ENCODE measurements around the gene HRAS. TPM values are rescaled to one million over a fixed set of nuclear protein-coding genes. Genes with fewer than 3 reads are reported as not detected.

The HRAS gene
- total and polyA plus RNA-seq, 2 donors (not counting 1 experiment from before 2014, with no cell fraction given), result 63.5 to 86.0 TPM

DNA sequence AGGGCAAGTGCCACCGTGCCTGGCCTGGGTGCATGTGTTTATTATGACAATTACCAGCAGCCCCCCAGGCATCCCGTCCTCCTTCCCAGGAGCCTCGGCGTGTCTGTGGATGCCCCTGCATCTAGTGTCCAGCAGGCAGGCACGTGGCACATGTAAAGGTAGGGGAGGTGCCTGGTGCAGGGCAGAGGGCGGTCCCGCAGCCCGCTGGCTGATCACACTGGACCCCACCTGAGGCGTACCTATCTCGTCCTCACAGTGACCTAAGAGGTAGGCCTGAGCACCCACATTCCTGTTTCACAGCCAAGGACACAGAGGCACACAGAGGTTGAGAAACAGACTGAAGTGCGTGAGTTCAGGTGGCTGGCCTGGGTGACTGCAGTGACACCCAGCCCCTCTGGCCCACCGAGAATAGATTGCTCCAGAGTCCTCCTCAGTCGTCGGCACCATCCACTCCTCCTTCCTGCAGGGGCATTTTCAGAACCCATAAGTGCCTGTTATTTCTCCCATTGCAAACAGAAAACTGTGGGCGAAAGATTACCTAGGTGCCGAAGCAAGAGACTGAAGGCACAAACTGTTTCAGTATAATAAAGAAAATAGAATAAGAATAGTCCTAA is 37.9 kb upstream of the HRAS start:
- H3K27ac ChIP-seq (ENCODE audit: low read length in 2 of 2), result no peak overlapping the region
- no peak overlapping the region for H3K9ac ChIP-seq (ENCODE audit: low read length)
- H3K4me3 ChIP-seq (ENCODE audit: control extremely low read depth in 1 of 5, extremely low read depth in 1 of 5, insufficient read depth in 1 of 5, low read depth in 2 of 5, low read length in 4 of 5), result no peak overlapping the region
- Mint-ChIP-seq H3K4me3 (no peak overlapping the region), H3K9me3 (ENCODE audit: insufficient read depth) (no peaks in the 10 kb centered on the region), H3K27me3 (peaks cover 15% of the 10 kb centered on the region), H3K4me1 (peaks cover 25% of the 10 kb centered on the region), H3K27ac (no peak overlapping the region)
- no peak overlapping the region for H2AFZ ChIP-seq (ENCODE audit: insufficient read depth, low read depth, low read length, poor library complexity, severe bottlenecking)
- intact Hi-C loops (cut with micrococcal nuclease), result loop anchor here (10.0 kb wide), 1 partner anchor 812 kb away; the partner anchor contains the start of gene BRSK2
- ChIA-PET CTCF (no interaction called here), POLR2A (no interaction called here)
- ATAC-seq (ENCODE audit: low read depth) (no peak), DNase-seq (no peak)
- peaks cover 0 to 18% (median 9%) of the 10 kb centered on the region in 4 experiments for H3K27me3 ChIP-seq (replicated peaks in 1 of 4; ENCODE audit: control extremely low read depth in 1 of 4, control insufficient read depth in 3 of 4, insufficient read depth in 4 of 4, low read length in 3 of 4)
- peaks cover 31 to 34% of the 10 kb centered on the region in 2 donors for H3K4me1 ChIP-seq (ENCODE audit: control insufficient read depth in 2 of 2, insufficient read depth in 2 of 2, low read length in 2 of 2)
- peaks cover 16% of the 10 kb centered on the region for H3K79me2 ChIP-seq (ENCODE audit: control insufficient read depth, insufficient read depth, low read length)
- peaks cover 0 to 1% of the 10 kb centered on the region in 2 experiments for H3K36me3 ChIP-seq (replicated peaks in 1 of 2; ENCODE audit: control extremely low read depth in 1 of 2, control insufficient read depth in 1 of 2, extremely low read depth in 1 of 2, insufficient read depth in 2 of 2, low read length in 1 of 2)
- peaks cover 0 to 3% (median 0%) of the 10 kb centered on the region in 3 donors for H3K9me3 ChIP-seq (ENCODE audit: control extremely low read depth in 1 of 3, control insufficient read depth in 2 of 3, insufficient read depth in 1 of 3, low read length in 2 of 3)
- no peak overlapping the region for H3K4me2 ChIP-seq (replicated peaks; ENCODE audit: low read depth, low read length, poor library complexity, severe bottlenecking)
- TF ChIP-seq CTCF (IDR thresholded peaks at IDR 0.05), result no peak
- no peak for TF ChIP-seq EZH2 (IDR thresholded peaks at IDR 0.05; ENCODE audit: borderline replicate concordance, insufficient read depth, low read depth, low read length, poor library complexity, severe bottlenecking)
- H4K20me1 ChIP-seq (ENCODE audit: control insufficient read depth, insufficient read depth, low read length, poor library complexity, severe bottlenecking), result peaks cover 23% of the 10 kb centered on the region
- 98% methylated on average over 8 of the region's 16 CpGs for WGBS (ENCODE audit: insufficient coverage)

DNA sequence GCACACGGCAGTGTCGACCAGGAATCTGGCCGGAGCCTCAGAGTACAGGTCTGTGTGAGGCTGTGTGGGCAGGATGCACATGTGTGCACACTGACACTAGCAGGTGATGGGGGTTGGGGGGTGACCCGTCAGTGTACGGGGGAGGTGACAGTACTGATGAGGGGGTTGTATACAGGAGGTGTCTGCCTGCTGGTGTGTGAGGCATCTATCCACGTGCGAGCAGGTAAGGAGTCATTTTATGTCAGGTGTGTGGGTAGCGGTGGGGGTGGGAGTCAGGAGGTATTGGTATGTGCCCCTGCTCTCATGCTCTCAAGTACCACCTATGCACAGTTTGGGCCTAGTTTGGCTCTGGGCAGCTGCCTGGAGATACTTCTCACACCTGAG is 36.4 kb upstream of the HRAS start:
- no peaks in the 10 kb centered on the region for H3K9me3 Mint-ChIP-seq (ENCODE audit: insufficient read depth)
- Histone ChIP-seq H3K27ac (ENCODE audit: low read length in 2 of 2) (no peak overlapping the region), H3K79me2 (ENCODE audit: control insufficient read depth, insufficient read depth, low read length) (peaks cover 1% of the 10 kb centered on the region), H2AFZ (ENCODE audit: insufficient read depth, low read depth, low read length, poor library complexity, severe bottlenecking) (no peak overlapping the region), H3K9me3 (ENCODE audit: control extremely low read depth in 1 of 3, control insufficient read depth in 2 of 3, insufficient read depth in 1 of 3, low read length in 2 of 3) (peaks cover 0 to 3% (median 0%) of the 10 kb centered on the region in 3 donors), H3K9ac (ENCODE audit: low read length) (no peak overlapping the region), H3K27me3 (replicated peaks in 1 of 4; ENCODE audit: control extremely low read depth in 1 of 4, control insufficient read depth in 3 of 4, insufficient read depth in 4 of 4, low read length in 3 of 4) (peaks cover 0 to 18% (median 9%) of the 10 kb centered on the region in 4 experiments), H3K4me2 (replicated peaks; ENCODE audit: low read depth, low read length, poor library complexity, severe bottlenecking) (no peak overlapping the region), H4K20me1 (ENCODE audit: control insufficient read depth, insufficient read depth, low read length, poor library complexity, severe bottlenecking) (peaks cover 9% of the 10 kb centered on the region), H3K4me1 (ENCODE audit: control insufficient read depth in 2 of 2, insufficient read depth in 2 of 2, low read length in 2 of 2) (peaks cover 20 to 22% of the 10 kb centered on the region in 2 donors), H3K36me3 (replicated peaks in 1 of 2; ENCODE audit: control extremely low read depth in 1 of 2, control insufficient read depth in 1 of 2, extremely low read depth in 1 of 2, insufficient read depth in 2 of 2, low read length in 1 of 2) (no peaks in the 10 kb centered on the region), H3K4me3 (ENCODE audit: control extremely low read depth in 1 of 5, extremely low read depth in 1 of 5, insufficient read depth in 1 of 5, low read depth in 2 of 5, low read length in 4 of 5) (no peak overlapping the region)
- no peak overlapping the region for H3K4me3 Mint-ChIP-seq
- ChIA-PET CTCF (no interaction called here), POLR2A (no interaction called here)
- intact Hi-C loops (cut with micrococcal nuclease), result loop anchor here (10.0 kb wide), 1 partner anchor 813 kb away; the partner anchor contains the start of gene BRSK2
- H3K27ac Mint-ChIP-seq, result no peak overlapping the region
- 81% methylated on average over 8 of the region's 8 CpGs for WGBS (ENCODE audit: insufficient coverage)
- TF ChIP-seq EZH2 (IDR thresholded peaks at IDR 0.05; ENCODE audit: borderline replicate concordance, insufficient read depth, low read depth, low read length, poor library complexity, severe bottlenecking) (no peak), CTCF (IDR thresholded peaks at IDR 0.05) (no peak)
- H3K4me1 Mint-ChIP-seq, result peaks cover 16% of the 10 kb centered on the region
- no peak for ATAC-seq (ENCODE audit: low read depth)
- H3K27me3 Mint-ChIP-seq, result peaks cover 15% of the 10 kb centered on the region
- DNase-seq, result no peak

Data from B cell (primary cell).